ENCODE data around the gene MAB21L3.

DNA sequence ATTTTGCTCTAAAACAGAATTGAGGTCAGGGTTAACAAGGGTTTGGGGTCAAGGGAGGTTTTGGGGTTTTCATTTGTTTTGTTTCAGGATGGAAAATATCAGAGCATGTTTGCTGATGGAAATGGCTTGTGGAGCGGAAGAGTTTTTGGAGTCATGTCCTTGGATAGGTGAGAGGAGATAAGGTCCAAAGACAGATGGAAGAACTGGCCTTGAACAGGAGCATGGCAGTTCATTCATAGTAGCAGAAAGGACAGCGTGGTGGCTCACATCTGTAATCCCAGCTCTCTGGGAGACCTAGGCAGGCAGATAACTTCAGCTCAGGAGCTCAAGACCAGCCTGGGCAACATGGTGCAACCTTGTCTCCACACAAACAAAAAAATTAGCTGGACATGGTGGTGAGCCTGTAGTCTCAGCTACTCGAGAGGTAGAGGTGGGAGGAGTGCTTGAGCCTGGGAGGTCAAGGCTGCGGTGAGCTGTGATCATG is 65.1 kb downstream of the MAB21L3 start:
- TF ChIP-seq, protein P1, sequence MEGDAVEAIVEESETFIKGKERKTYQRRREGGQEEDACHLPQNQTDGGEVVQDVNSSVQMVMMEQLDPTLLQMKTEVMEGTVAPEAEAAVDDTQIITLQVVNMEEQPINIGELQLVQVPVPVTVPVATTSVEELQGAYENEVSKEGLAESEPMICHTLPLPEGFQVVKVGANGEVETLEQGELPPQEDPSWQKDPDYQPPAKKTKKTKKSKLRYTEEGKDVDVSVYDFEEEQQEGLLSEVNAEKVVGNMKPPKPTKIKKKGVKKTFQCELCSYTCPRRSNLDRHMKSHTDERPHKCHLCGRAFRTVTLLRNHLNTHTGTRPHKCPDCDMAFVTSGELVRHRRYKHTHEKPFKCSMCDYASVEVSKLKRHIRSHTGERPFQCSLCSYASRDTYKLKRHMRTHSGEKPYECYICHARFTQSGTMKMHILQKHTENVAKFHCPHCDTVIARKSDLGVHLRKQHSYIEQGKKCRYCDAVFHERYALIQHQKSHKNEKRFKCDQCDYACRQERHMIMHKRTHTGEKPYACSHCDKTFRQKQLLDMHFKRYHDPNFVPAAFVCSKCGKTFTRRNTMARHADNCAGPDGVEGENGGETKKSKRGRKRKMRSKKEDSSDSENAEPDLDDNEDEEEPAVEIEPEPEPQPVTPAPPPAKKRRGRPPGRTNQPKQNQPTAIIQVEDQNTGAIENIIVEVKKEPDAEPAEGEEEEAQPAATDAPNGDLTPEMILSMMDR (IDR thresholded peaks at IDR 0.05) = no peak
- TF ChIP-seq POLR2A (IDR thresholded peaks at IDR 0.05) = no peak

Measured in adrenal gland (tissue), 5 donors.